ENCODE results near the gene AP5Z1. TPM values are rescaled to one million over a fixed set of nuclear protein-coding genes. Genes with fewer than 3 reads are reported as not detected.

AP5Z1 gene
- total RNA-seq, 2 donors from 2014 or later: 31.0 to 34.7 TPM

DNA sequence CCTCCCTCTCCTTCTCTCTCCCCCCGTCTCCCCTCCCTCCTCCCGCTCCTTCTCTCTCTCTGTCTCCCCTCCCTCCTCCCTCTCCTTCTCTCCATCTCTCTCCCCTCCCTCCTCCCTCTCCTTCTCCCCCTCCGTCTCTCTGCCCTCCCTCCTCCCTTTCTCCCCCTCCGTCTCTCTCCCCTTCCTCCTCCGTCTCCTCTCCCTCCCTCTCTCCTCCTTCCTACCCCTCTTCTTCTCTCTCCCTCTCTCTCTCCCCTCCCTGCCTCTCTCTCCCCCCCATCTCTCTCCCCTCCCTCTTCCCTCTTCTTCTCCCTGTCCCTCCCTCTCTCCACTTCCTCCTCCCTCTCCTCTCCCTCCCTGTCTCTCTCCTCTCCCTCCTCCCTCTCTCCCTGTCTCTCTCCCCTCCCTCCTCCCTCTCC lies 32.2 kb downstream of the AP5Z1 start:
- Mint-ChIP-seq H3K9me3 (no peaks in the 10 kb centered on the region), H3K4me3 (no peak overlapping the region), H3K36me3 (ENCODE audit: low read depth) (peaks cover 41% of the 10 kb centered on the region), H3K27me3 (ENCODE audit: insufficient read depth) (no peaks in the 10 kb centered on the region), H3K27ac (no peak overlapping the region), H3K4me1 (peaks cover 2% of the 10 kb centered on the region)
- DNase-seq: no peak
- H3K4me1 ChIP-seq (ENCODE audit: control insufficient read depth, insufficient read depth, low read length): no peaks in the 10 kb centered on the region
- H3K27ac ChIP-seq (ENCODE audit: low read depth, low read length): no peak overlapping the region
- WGBS, 2 experiments (ENCODE audit: insufficient coverage in 1 of 2, insufficient read length in 1 of 2): 70 to 76% methylated on average over 2 to 5 of the region's 5 CpGs
- H3K4me3 ChIP-seq (ENCODE audit: low read length): no peak overlapping the region
- TF ChIP-seq CTCF (conservative IDR thresholded peaks at IDR 0.05): no peak
- H3K27me3 ChIP-seq (ENCODE audit: control insufficient read depth, insufficient read depth, low read length, poor library complexity, severe bottlenecking): no peaks in the 10 kb centered on the region
- no peak overlapping the region for H3K9ac ChIP-seq (ENCODE audit: extremely low read depth, low read length, poor library complexity, severe bottlenecking)
- H3K9me3 ChIP-seq (ENCODE audit: control insufficient read depth, low read length): no peaks in the 10 kb centered on the region
- peaks cover 8% of the 10 kb centered on the region for H3K36me3 ChIP-seq (ENCODE audit: control insufficient read depth, insufficient read depth, low read length)

DNA sequence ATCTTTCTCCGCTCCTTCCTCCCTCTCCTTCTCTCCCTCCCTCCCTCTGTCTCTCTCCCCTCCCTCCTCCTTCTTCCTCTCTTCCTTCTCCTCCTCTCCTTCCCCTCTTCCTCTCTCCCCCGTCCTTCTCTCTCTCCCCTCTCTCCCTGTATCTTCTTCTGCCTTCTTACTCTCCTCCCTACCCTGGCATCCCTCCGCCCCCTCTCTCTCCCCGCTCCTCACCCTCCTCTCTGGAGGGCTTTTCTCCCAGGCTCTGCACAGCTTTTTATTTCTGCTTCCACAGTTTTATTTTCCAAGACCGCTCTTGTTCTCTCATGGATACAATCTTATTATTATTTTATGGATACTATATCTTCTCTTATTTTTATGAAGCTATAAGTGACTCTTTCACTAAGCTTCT lies 32.6 kb downstream of the AP5Z1 start:
- H3K36me3 Mint-ChIP-seq (ENCODE audit: low read depth): peaks cover 45% of the 10 kb centered on the region
- WGBS, 2 experiments (ENCODE audit: insufficient coverage in 1 of 2, insufficient read length in 1 of 2): 50 to 74% methylated on average over 2 to 4 of the region's 5 CpGs
- Histone ChIP-seq H3K4me3 (ENCODE audit: low read length) (no peak overlapping the region), H3K9me3 (ENCODE audit: control insufficient read depth, low read length) (peaks cover 3% of the 10 kb centered on the region), H3K4me1 (ENCODE audit: control insufficient read depth, insufficient read depth, low read length) (no peaks in the 10 kb centered on the region), H3K36me3 (ENCODE audit: control insufficient read depth, insufficient read depth, low read length) (peaks cover 9% of the 10 kb centered on the region), H3K27me3 (ENCODE audit: control insufficient read depth, insufficient read depth, low read length, poor library complexity, severe bottlenecking) (no peaks in the 10 kb centered on the region), H3K27ac (ENCODE audit: low read depth, low read length) (no peak overlapping the region), H3K9ac (ENCODE audit: extremely low read depth, low read length, poor library complexity, severe bottlenecking) (no peak overlapping the region)
- no peak overlapping the region for H3K27ac Mint-ChIP-seq
- no peak for DNase-seq
- no peaks in the 10 kb centered on the region for H3K9me3 Mint-ChIP-seq
- no peak overlapping the region for H3K4me3 Mint-ChIP-seq
- TF ChIP-seq CTCF (conservative IDR thresholded peaks at IDR 0.05): no peak
- H3K27me3 Mint-ChIP-seq (ENCODE audit: insufficient read depth): no peaks in the 10 kb centered on the region
- peaks cover 2% of the 10 kb centered on the region for H3K4me1 Mint-ChIP-seq

DNA sequence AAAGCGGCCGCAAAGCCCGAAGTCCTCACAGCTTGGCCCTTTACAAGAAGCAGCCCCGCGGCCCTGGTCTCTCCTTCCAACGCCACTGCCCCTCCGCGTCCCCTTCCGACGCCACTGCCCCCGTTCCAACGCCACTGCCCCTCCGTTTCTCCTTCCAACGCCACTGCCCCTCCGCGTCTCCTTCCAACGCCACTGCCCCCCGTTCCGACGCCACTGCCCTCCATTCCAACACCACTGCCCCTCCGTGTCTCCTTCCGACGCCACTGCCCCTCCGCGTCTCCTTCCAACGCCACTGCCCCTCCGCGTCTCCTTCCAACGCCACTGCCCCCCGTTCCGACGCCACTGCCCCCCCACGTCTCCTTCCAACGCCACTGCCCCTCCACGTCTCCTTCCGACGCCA lies 33.1 kb downstream of the AP5Z1 start:
- DNase-seq: no peak
- Mint-ChIP-seq H3K27ac (no peak overlapping the region), H3K9me3 (peaks cover under 1% of the 10 kb centered on the region), H3K27me3 (ENCODE audit: insufficient read depth) (no peaks in the 10 kb centered on the region), H3K4me3 (no peak overlapping the region), H3K36me3 (ENCODE audit: low read depth) (peaks cover 50% of the 10 kb centered on the region), H3K4me1 (peaks cover 2% of the 10 kb centered on the region)
- Histone ChIP-seq H3K9me3 (ENCODE audit: control insufficient read depth, low read length) (peaks cover 7% of the 10 kb centered on the region), H3K4me1 (ENCODE audit: control insufficient read depth, insufficient read depth, low read length) (no peaks in the 10 kb centered on the region), H3K4me3 (ENCODE audit: low read length) (no peak overlapping the region), H3K9ac (ENCODE audit: extremely low read depth, low read length, poor library complexity, severe bottlenecking) (no peak overlapping the region), H3K27ac (ENCODE audit: low read depth, low read length) (no peak overlapping the region), H3K27me3 (ENCODE audit: control insufficient read depth, insufficient read depth, low read length, poor library complexity, severe bottlenecking) (no peaks in the 10 kb centered on the region), H3K36me3 (ENCODE audit: control insufficient read depth, insufficient read depth, low read length) (peaks cover 13% of the 10 kb centered on the region)
- no peak for TF ChIP-seq CTCF (conservative IDR thresholded peaks at IDR 0.05)
- WGBS, 2 experiments (ENCODE audit: insufficient coverage in 1 of 2, insufficient read length in 1 of 2): 86 to 95% methylated on average over 8 to 37 of the region's 37 CpGs
